ENCODE measurements around the gene AKAP17A. TPM values are rescaled to one million over a fixed set of nuclear protein-coding genes. Genes with fewer than 3 reads are reported as not detected.

The AKAP17A gene
- total and polyA plus RNA-seq, 9 of the 15 experiments (the other 6 are each of a cell fraction or from before 2014, with no cell fraction given): 1.2 to 29.5 (median 8.2) TPM

DNA sequence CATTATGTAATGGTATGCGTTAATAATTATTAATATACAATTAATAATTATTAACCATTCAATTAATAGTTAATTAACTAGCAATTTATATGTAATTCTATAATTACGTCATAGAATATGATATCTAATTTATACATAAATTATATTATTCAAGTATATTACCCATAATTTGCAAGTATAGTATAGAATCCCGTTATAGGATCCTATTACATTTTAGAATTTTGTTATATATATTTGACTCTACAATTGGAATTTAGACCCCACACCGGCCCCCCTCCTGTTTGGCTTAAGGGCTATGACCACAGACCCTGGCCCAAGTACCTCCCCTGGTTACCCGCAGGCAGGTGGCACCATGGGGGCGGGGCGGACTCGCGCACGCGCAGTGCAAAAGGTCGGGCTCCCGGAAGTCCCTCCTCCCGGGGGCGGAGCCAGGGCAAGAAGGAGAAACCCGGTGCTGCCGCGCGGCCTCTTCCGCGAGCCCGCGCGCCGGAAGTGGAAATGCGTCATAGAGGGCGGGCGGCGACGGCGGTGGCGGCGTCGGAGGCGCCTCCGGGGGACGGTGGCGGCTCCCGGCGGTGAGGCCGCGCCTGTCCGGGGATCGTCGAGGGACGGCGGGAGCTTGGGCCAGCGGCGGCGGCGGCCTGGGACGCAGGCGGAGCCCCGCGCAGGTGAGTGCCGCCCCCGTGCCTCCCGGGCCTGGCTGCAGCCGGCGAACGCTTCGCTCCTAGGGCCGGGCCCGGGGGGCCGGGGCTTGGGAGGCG, at the start of gene AKAP17A (continued):
- peak; percentile 55 for TF ChIP-seq SP2 (IDR thresholded peaks at IDR 0.05; ENCODE audit: extremely low read depth, low read depth, low read length, poor library complexity, severe bottlenecking)
- peak; percentile 95 to 96 for TF ChIP-seq NRF1 (conservative IDR thresholded peaks at IDR 0.05 in 1 of 2, IDR thresholded peaks at IDR 0.05 in 1 of 2)
- peak; percentile 34 to 82 for TF ChIP-seq E2F6 (IDR thresholded peaks at IDR 0.05; ENCODE audit: borderline replicate concordance in 1 of 2, extremely low read depth in 1 of 2, insufficient read depth in 1 of 2, insufficient read length in 1 of 2, low read depth in 1 of 2, low read length in 1 of 2, poor library complexity in 1 of 2, severe bottlenecking in 1 of 2)
- no peak for TF ChIP-seq KHSRP (IDR thresholded peaks at IDR 0.05)
- no peak for TF ChIP-seq NEUROD1 (IDR thresholded peaks at IDR 0.05; ENCODE audit: borderline replicate concordance, low read depth, low read length, partially characterized antibody)
- no peak for TF ChIP-seq SREBF2 (CRISPR knock-in tag; IDR thresholded peaks at IDR 0.05)
- TF ChIP-seq ELF1 (tag; IDR thresholded peaks at IDR 0.05): peak; percentile 84
- TF ChIP-seq RBFOX2 (IDR thresholded peaks at IDR 0.05; ENCODE audit: low read depth, low read length): peak; percentile 74
- no peak for TF ChIP-seq NR0B1 (IDR thresholded peaks at IDR 0.05; ENCODE audit: partially characterized antibody)
- no peak for TF ChIP-seq HIVEP1 (CRISPR knock-in tag; IDR thresholded peaks at IDR 0.05)
- TF ChIP-seq, protein P1, sequence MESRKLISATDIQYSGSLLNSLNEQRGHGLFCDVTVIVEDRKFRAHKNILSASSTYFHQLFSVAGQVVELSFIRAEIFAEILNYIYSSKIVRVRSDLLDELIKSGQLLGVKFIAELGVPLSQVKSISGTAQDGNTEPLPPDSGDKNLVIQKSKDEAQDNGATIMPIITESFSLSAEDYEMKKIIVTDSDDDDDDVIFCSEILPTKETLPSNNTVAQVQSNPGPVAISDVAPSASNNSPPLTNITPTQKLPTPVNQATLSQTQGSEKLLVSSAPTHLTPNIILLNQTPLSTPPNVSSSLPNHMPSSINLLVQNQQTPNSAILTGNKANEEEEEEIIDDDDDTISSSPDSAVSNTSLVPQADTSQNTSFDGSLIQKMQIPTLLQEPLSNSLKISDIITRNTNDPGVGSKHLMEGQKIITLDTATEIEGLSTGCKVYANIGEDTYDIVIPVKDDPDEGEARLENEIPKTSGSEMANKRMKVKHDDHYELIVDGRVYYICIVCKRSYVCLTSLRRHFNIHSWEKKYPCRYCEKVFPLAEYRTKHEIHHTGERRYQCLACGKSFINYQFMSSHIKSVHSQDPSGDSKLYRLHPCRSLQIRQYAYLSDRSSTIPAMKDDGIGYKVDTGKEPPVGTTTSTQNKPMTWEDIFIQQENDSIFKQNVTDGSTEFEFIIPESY (CRISPR knock-in tag; IDR thresholded peaks at IDR 0.05): no peak
- TF ChIP-seq SRF (CRISPR knock-in tag; IDR thresholded peaks at IDR 0.05): no peak
- no peak for TF ChIP-seq ZBTB1 (CRISPR knock-in tag; IDR thresholded peaks at IDR 0.05; ENCODE audit: borderline replicate concordance, low read depth)
- TF ChIP-seq C11orf30 (IDR thresholded peaks at IDR 0.05; ENCODE audit: low read depth): 0 out of 2 replicates have a peak, but pooled peaks have one; percentile 13
- no peak for TF ChIP-seq ZNF778 (CRISPR knock-in tag; IDR thresholded peaks at IDR 0.05)
- peak; percentile 61 for TF ChIP-seq GMEB1 (CRISPR knock-in tag; IDR thresholded peaks at IDR 0.05)
- no peak for TF ChIP-seq SMAD3 (CRISPR knock-in tag; conservative IDR thresholded peaks at IDR 0.05)
- no peak for TF ChIP-seq ZNF253 (CRISPR knock-in tag; conservative IDR thresholded peaks at IDR 0.05)
- TF ChIP-seq, protein P2, sequence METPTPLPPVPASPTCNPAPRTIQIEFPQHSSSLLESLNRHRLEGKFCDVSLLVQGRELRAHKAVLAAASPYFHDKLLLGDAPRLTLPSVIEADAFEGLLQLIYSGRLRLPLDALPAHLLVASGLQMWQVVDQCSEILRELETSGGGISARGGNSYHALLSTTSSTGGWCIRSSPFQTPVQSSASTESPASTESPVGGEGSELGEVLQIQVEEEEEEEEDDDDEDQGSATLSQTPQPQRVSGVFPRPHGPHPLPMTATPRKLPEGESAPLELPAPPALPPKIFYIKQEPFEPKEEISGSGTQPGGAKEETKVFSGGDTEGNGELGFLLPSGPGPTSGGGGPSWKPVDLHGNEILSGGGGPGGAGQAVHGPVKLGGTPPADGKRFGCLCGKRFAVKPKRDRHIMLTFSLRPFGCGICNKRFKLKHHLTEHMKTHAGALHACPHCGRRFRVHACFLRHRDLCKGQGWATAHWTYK (CRISPR knock-in tag; IDR thresholded peaks at IDR 0.05): no peak
